CD4-positive, alpha-beta T cell treated with Interleukin-4 for 4 hours (primary cell): ENCODE results near the gene RAB17.
A peak's percentile ranks its signal among the peaks of the same experiment; 100 is the strongest.
"Not testable (repeated sequence)": the region's sequence is repeated elsewhere in the genome, so short reads cannot be mapped to it uniquely, and the experiment has no call there.

ENCODE experiments used
- DNase-seq: peaks from one replicate; pipeline ENCODE4 v3.0.0-alpha.2; 2020

Gene RAB17

GRCh38 chr2:237598468-237599208 is 8.1 kb upstream of the RAB17 start:
- no peak for DNase-seq

GRCh38 chr2:237597196-237598145 is 6.9 kb upstream of the RAB17 start:
- no peak for DNase-seq

GRCh38 chr2:237596520-237597195 is 6.1 kb upstream of the RAB17 start:
- DNase-seq: no peak

- not testable (repeated sequence) for DNase-seq
Observed at GRCh38 chr2:237595829-237596519, 5.4 kb upstream of the RAB17 start.

GRCh38 chr2:237594514-237594871 is 4.0 kb upstream of the RAB17 start:
- DNase-seq: no peak

- DNase-seq: no peak
Observed at GRCh38 chr2:237593596-237594320, 3.2 kb upstream of the RAB17 start.

- DNase-seq: no peak
Observed at GRCh38 chr2:237593036-237593435, 2.5 kb upstream of the RAB17 start.

GRCh38 chr2:237592425-237592980 is 2.0 kb upstream of the RAB17 start:
- DNase-seq: no peak

- DNase-seq: no peak
Observed at GRCh38 chr2:237591141-237591881, 777 bp upstream of the RAB17 start.

GRCh38 chr2:237588044-237588696 is 2.4 kb downstream of the RAB17 start:
- DNase-seq: no peak

- no peak for DNase-seq
Observed at GRCh38 chr2:237585590-237586221, 4.8 kb downstream of the RAB17 start.

- DNase-seq: no peak
Observed at GRCh38 chr2:237583385-237584295, 6.9 kb downstream of the RAB17 start.

- DNase-seq: peak; percentile 39
Observed at GRCh38 chr2:237581751-237582746, 8.5 kb downstream of the RAB17 start.

- DNase-seq: no peak
Observed at GRCh38 chr2:237581326-237581725, 9.2 kb downstream of the RAB17 start.

GRCh38 chr2:237577956-237578870 is 12.3 kb downstream of the RAB17 start:
- no peak for DNase-seq

- DNase-seq: no peak
Observed at GRCh38 chr2:237577458-237577857, 13.1 kb downstream of the RAB17 start.
